HG03064 (cell line): ENCODE results near the gene PHOX2A.

Experiments used
- ATAC-seq: cut with Tn5 transposase; IDR thresholded peaks from one replicate; pipeline ENCODE4 v1.9.1; 2021; ENCODE audit warnings: low read depth; ENCODE audit not compliant: unreplicated experiment

Gene PHOX2A

GRCh38 chr11:72235351-72236057, 8.5 kb downstream of the PHOX2A start:
- ATAC-seq: no peak

GRCh38 chr11:72234920-72235319, 9.1 kb downstream of the PHOX2A start:
- ATAC-seq: no peak

GRCh38 chr11:72234514-72234830, 9.5 kb downstream of the PHOX2A start:
- no peak for ATAC-seq

GRCh38 chr11:72233773-72234513, 10.0 kb downstream of the PHOX2A start:
- ATAC-seq: no peak

GRCh38 chr11:72233056-72233772, 10.8 kb downstream of the PHOX2A start:
- ATAC-seq: no peak

GRCh38 chr11:72232260-72233055, 11.5 kb downstream of the PHOX2A start:
- no peak for ATAC-seq

GRCh38 chr11:72231396-72232259, 12.3 kb downstream of the PHOX2A start:
- no peak for ATAC-seq

GRCh38 chr11:72230764-72231365, 13.1 kb downstream of the PHOX2A start:
- ATAC-seq: no peak

- ATAC-seq: no peak
These were observed 13.8 kb downstream of the PHOX2A start for GRCh38 chr11:72229925-72230763.

GRCh38 chr11:72229336-72229924, 14.5 kb downstream of the PHOX2A start:
- no peak for ATAC-seq

GRCh38 chr11:72228844-72229231, 15.1 kb downstream of the PHOX2A start:
- no peak for ATAC-seq

GRCh38 chr11:72228229-72228843, 15.6 kb downstream of the PHOX2A start:
- no peak for ATAC-seq

- ATAC-seq: no peak
These were observed 16.4 kb downstream of the PHOX2A start for GRCh38 chr11:72227316-72228228.

- no peak for ATAC-seq
These were observed 17.3 kb downstream of the PHOX2A start for GRCh38 chr11:72226701-72227100.

- ATAC-seq: no peak
These were observed 18.5 kb downstream of the PHOX2A start for GRCh38 chr11:72225411-72225951.

GRCh38 chr11:72224564-72225410, 19.2 kb downstream of the PHOX2A start, which contains the start of gene INPPL1:
Gene INPPL1, plus strand, starts transcription at chr11:72224767. Its CDS starts 218 bp downstream, at chr11:72224985.
- no peak for ATAC-seq
